GM20000 (cell line): ENCODE data around the gene ASPG.

Experiments used
- DNase-seq: peaks from one replicate; pipeline ENCODE4 v3.0.0; 2012; ENCODE audit warnings: low spot score
- CTCF ChIP-seq: IDR thresholded peaks from 2 replicates; pipeline ENCODE4 v1.5.1; 2012; ENCODE audit warnings: mild to moderate bottlenecking, control low read depth; ENCODE audit errors: extremely low read depth, missing control alignments

ASPG gene

GRCh38 chr14:104123879-104124278, 38.4 kb downstream of the ASPG start:
- no peak for DNase-seq
- no peak for TF ChIP-seq CTCF

- no peak for DNase-seq
- TF ChIP-seq CTCF: no peak
These were observed 39.5 kb downstream of the ASPG start for GRCh38 chr14:104125011-104125410.

GRCh38 chr14:104126753-104127152, 41.3 kb downstream of the ASPG start:
- no peak for DNase-seq
- TF ChIP-seq CTCF: no peak

DNA sequence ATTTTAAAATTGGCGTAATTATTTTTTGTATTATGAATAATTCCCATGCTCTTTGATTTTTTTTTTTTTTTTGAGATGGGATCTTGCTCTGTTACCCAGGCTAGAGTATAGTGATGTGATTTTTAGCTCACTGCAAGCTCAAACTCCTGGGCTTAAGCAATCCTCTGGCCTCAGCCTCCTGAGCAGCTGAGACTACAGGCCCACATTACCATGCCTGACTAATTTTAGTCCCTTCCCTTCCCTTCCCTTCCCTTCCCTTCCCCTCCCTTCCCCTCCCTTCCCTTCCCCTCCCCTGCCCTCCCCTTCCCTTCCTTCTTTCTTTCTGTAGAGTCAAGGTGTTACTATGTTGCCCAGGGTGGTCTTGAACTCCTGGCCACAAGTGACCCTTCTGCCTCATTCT, 43.5 kb downstream of the ASPG start:
- DNase-seq: no peak
- no peak for TF ChIP-seq CTCF

DNA sequence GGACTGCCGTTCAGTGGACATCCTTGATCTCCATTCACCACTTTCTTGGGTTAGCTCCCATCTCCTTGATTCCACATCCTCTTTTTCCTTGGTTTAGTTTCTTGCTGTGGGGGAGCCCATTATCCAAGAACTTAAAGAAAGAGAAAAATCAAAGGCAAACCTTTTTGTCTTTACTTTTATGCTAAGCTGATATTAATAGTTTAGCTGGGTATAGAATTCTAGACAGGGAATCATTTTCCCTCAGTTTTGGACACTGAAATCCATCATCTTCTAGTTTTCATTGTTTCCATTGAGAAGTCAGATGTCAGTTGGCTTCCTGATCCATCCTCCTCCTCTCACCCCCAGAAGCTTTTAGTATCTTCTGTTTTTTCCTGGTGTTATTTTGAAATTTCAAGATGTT, 44.1 kb downstream of the ASPG start:
- DNase-seq: no peak
- TF ChIP-seq CTCF: no peak

- TF ChIP-seq CTCF: peak; percentile 47
- DNase-seq: peak; percentile 70
These were observed 45.6 kb downstream of the ASPG start for GRCh38 chr14:104130974-104131651.

GRCh38 chr14:104131968-104132732, 46.6 kb downstream of the ASPG start:
- no peak for TF ChIP-seq CTCF

More at GRCh38 chr14:104131968-104132732, 46.6 kb downstream of the ASPG start:
- DNase-seq: no peak
